Tibial nerve (tissue), 4 donors: Measurements from ENCODE around the gene KRTDAP. TPM values are rescaled to one million over a fixed set of nuclear protein-coding genes. Genes with fewer than 3 reads are reported as not detected.

Experiments used
- DNase-seq, 2 donors: peaks; one replicate each; pipeline ENCODE4 v3.0.0-alpha.2; 2019; ENCODE audit warnings: low spot score in 2 of 2
- H3K27ac ChIP-seq, 4 donors: fragments of 200-600 bp; sonication (generic) in 3 of 4; one replicate each; pipeline ENCODE4 v1.5.1; 2017 to 2019; ENCODE audit warnings: mild to moderate bottlenecking in 1 of 4
- H3K27me3 ChIP-seq, 2 donors: fragments of 200-600 bp; sonication (generic) in 1 of 2; one replicate each; pipeline versions ENCODE4 v1.5.1 to v1.6.0; 2017 to 2019
- H3K36me3 ChIP-seq, 3 donors: fragments of 200-600 bp; sonication (generic); one replicate each; pipeline ENCODE4 v1.5.1; 2018 to 2019
- H3K4me1 ChIP-seq, 4 donors: fragments of 200-600 bp; sonication (generic) in 3 of 4; one replicate each; pipeline ENCODE4 v1.5.1; 2017 to 2019
- H3K4me3 ChIP-seq, 4 donors: fragments of 200-600 bp; sonication (generic) in 3 of 4; one replicate each; pipeline ENCODE4 v1.5.1; 2017 to 2019; ENCODE audit warnings: mild to moderate bottlenecking in 1 of 4, moderate library complexity in 1 of 4
- H3K9me3 ChIP-seq, 4 donors: fragments of 200-600 bp; sonication (generic) in 3 of 4; one replicate each; pipeline ENCODE4 v1.5.1; 2017 to 2019
- EP300 ChIP-seq, 2 donors: sonication (generic); formaldehyde crosslinking; IDR thresholded peaks; one replicate each; pipeline ENCODE4 v1.6.1; 2017; ENCODE audit warnings: antibody characterized with exemption in 2 of 2, mild to moderate bottlenecking in 1 of 2
- POLR2A ChIP-seq, 2 donors: fragments of 450-650 bp; IDR thresholded peaks; one replicate each; pipeline ENCODE4 v1.6.1; 2017; ENCODE audit warnings: antibody characterized with exemption in 2 of 2, mild to moderate bottlenecking in 2 of 2, moderate library complexity in 2 of 2
- WGBS, 2 donors: methylation state at CpG; one replicate each; pipeline ENCODE4 v1.1.5; 2018; 5-methylcytosine and 5-hydroxymethylcytosine counted together
- total RNA-seq, 4 donors: library from RNA; depleted of rRNA; stranded (reverse); fragments of >200 nt; gene quantifications; one replicate each; pipeline ENCODE4 v1.1.0, GENCODE V29; 2016
- TF ChIP-seq, protein P1 (sequence below), 5 experiments: fragments of 200-600 bp in 3 of 5; fragments of 450-650 bp in 2 of 5; sonication (generic) in 3 of 5; IDR thresholded peaks; one replicate each; pipeline ENCODE4 v1.5.1; 2016 to 2019; ENCODE audit warnings: antibody characterized with exemption in 5 of 5, mild to moderate bottlenecking in 3 of 5, moderate library complexity in 2 of 5

The KRTDAP gene
- total RNA-seq, 4 donors from 2014 or later: not detected

DNA sequence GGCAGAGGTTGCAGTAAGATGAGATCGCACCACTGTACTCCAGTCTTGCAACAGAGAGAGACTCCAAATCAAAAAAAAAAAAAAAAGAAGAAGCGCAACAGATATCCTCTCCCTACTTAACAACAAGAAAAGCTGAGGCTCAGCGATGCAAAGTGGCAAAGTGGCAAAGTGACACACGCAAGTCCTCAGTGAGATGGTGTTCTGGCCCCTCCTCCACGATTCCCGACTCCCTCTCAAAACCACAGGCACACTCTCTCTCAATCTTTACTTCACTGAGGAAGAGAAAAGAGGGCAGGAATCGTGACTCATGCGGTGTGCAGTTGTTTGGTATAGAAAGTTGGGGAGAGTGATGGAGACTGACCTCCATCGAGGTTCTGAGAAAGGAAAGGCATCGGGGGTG, 29.7 kb downstream of the KRTDAP start:
- TF ChIP-seq EP300 (IDR thresholded peaks at IDR 0.05): no peak
- TF ChIP-seq POLR2A (IDR thresholded peaks at IDR 0.05): no peak
- TF ChIP-seq, protein P1, sequence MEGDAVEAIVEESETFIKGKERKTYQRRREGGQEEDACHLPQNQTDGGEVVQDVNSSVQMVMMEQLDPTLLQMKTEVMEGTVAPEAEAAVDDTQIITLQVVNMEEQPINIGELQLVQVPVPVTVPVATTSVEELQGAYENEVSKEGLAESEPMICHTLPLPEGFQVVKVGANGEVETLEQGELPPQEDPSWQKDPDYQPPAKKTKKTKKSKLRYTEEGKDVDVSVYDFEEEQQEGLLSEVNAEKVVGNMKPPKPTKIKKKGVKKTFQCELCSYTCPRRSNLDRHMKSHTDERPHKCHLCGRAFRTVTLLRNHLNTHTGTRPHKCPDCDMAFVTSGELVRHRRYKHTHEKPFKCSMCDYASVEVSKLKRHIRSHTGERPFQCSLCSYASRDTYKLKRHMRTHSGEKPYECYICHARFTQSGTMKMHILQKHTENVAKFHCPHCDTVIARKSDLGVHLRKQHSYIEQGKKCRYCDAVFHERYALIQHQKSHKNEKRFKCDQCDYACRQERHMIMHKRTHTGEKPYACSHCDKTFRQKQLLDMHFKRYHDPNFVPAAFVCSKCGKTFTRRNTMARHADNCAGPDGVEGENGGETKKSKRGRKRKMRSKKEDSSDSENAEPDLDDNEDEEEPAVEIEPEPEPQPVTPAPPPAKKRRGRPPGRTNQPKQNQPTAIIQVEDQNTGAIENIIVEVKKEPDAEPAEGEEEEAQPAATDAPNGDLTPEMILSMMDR (IDR thresholded peaks at IDR 0.05): no peak
- Histone ChIP-seq H3K27me3 (no peaks in the 10 kb centered on the region), H3K4me1 (peaks cover 0 to 21% (median 17%) of the 10 kb centered on the region in 4 donors), H3K9me3 (no peaks in the 10 kb centered on the region), H3K4me3 (no peak overlapping the region), H3K36me3 (no peaks in the 10 kb centered on the region), H3K27ac (no peak overlapping the region)
- no peak for DNase-seq
- WGBS, 2 donors: 71 to 85% methylated on average over 10 of the region's 10 CpGs

DNA sequence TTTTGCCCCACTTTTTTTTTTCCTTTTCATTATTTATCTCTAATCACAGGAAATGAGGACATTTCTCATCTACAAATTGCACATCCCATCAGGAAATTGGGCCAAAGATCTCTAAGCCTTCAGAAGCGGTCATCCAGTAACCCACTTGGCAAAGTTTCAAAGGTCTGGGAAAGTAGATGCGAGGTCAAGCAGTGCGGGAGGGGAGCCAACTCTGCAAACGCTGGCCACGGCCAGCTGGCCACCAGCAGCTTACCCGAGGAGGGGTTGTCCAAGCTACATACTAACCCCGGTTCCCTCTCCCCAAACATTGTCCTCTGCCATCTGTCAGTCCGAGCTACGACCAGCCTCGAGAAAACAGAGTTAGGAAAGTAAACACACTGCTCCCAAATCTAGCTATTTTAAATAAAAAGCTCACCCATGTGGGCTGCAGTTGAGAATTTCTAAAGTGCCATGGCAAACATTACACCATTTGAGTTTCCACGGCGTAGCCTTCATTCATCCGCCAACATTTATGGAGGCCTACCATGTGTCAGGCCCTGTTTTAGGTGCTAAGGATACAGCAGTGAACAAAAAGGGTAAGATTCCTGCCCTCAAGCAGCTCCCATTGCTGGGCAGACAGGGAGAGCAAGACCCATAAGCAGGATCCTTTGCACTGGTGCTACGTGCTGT, 30.7 kb downstream of the KRTDAP start:
- peaks cover 0 to 21% (median 17%) of the 10 kb centered on the region in 4 donors for H3K4me1 ChIP-seq
- peak in 1 of 2 donors; percentile 27 for DNase-seq

DNA sequence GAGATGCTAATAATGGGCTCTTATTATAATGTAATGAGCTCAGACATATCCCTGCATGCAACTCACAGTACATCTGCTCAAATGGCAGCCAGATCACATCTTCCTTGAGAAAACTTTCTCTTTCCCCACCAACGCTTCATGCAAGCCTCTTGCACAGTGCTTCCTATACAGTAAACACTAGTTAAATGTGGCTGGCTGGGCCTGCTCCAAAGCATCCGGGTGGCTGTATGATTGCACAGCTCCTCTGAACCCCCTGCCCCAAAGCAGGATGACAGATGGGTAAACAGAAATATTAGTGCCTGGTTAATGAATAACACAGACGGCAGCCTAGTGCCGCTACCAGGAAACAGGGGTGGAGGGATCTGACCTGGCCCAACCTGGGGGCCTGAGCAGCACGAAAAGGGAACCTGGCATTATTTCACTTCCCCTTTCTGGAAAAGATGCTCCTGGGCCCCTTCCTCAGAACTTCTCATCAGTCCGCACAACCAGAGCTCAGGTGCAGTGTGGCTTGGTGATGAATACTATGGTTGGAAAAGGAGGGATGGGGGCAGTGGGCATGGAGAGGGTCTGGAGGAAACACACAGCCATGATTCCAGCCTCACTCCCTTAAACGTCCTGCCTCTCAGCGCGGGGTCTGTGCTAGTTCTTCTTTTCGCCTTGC, 31.4 kb downstream of the KRTDAP start:
- TF ChIP-seq, protein P1 (IDR thresholded peaks at IDR 0.05): no peak
- no peak for TF ChIP-seq POLR2A (IDR thresholded peaks at IDR 0.05)
- no peak for TF ChIP-seq EP300 (IDR thresholded peaks at IDR 0.05)
- peaks cover 0 to 21% (median 17%) of the 10 kb centered on the region in 4 donors for H3K4me1 ChIP-seq
- no peaks in the 10 kb centered on the region for H3K27me3 ChIP-seq
- H3K27ac ChIP-seq: peak overlapping the region in 1 of 4 donors; percentile 5
- WGBS, 2 donors: 33 to 38% methylated on average over 10 of the region's 10 CpGs
- DNase-seq: no peak
- no peaks in the 10 kb centered on the region for H3K36me3 ChIP-seq
- H3K9me3 ChIP-seq: no peaks in the 10 kb centered on the region
- H3K4me3 ChIP-seq: no peak overlapping the region

More for the DNA sequence above, 30.7 kb downstream of the KRTDAP start:
- TF ChIP-seq EP300 (IDR thresholded peaks at IDR 0.05): peak in 1 of 2 donors; percentile 53
- TF ChIP-seq, protein P1 (IDR thresholded peaks at IDR 0.05): no peak
- TF ChIP-seq POLR2A (IDR thresholded peaks at IDR 0.05): no peak
- H3K9me3 ChIP-seq: no peaks in the 10 kb centered on the region
- H3K27me3 ChIP-seq: no peaks in the 10 kb centered on the region
- H3K36me3 ChIP-seq: no peaks in the 10 kb centered on the region
- H3K27ac ChIP-seq: peak overlapping the region in 1 of 4 donors; percentile 5
- no peak overlapping the region for H3K4me3 ChIP-seq
- 29 to 33% methylated on average over 14 of the region's 14 CpGs for WGBS, 2 donors

DNA sequence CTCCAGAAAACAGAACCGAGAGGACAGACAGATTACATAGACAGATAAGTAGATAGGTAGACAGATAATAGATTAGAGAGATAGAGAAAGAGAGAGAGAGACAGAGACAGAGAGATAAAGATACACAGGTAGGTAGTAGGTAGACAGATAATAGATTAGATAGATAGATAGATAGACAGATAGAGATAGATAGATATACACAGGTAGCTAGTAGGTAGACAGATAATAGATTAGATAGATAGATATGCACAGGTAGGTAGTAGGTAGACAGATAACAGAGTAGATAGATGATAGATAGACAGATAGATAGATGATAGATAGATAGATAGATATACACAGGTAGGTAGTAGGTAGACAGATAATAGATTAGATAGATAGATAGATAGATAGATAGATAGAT, 32.1 kb downstream of the KRTDAP start:
- TF ChIP-seq EP300 (IDR thresholded peaks at IDR 0.05) (no peak), POLR2A (IDR thresholded peaks at IDR 0.05) (no peak)
- TF ChIP-seq, protein P1 (IDR thresholded peaks at IDR 0.05): no peak
- peaks cover 0 to 21% (median 17%) of the 10 kb centered on the region in 4 donors for H3K4me1 ChIP-seq
- no peaks in the 10 kb centered on the region for H3K9me3 ChIP-seq
- H3K27ac ChIP-seq: no peak overlapping the region
- WGBS, 2 donors: 78 to 91% methylated on average over 1 of the region's 1 CpG
- no peaks in the 10 kb centered on the region for H3K27me3 ChIP-seq
- no peak for DNase-seq
- H3K4me3 ChIP-seq: no peak overlapping the region
- H3K36me3 ChIP-seq: no peaks in the 10 kb centered on the region

DNA sequence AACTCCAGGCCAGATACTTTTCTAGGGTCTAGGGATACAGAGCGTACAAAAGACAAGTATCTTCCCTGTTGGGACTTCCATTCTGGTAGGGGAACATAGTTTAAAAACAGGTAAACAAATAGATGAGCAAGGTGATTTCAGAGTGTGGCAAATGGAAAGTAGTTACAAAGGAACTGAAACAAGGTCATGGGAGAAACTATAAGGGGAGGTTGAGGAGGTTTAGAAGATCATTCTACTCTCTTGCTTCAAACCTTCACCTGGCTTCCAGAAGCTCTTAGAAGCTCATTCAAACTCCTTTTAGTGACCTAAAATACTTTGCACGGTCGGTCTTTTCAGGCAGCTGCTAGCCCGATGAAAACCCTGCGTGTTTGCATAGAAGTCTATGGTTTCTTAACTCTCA, 33.1 kb downstream of the KRTDAP start:
- WGBS, 2 donors: 93 to 99% methylated on average over 5 of the region's 5 CpGs
- DNase-seq: no peak
- no peak for TF ChIP-seq POLR2A (IDR thresholded peaks at IDR 0.05)
- no peak for TF ChIP-seq EP300 (IDR thresholded peaks at IDR 0.05)
- TF ChIP-seq, protein P1 (IDR thresholded peaks at IDR 0.05): no peak

More for the DNA sequence above, 33.1 kb downstream of the KRTDAP start:
- Histone ChIP-seq H3K36me3 (no peaks in the 10 kb centered on the region), H3K9me3 (no peaks in the 10 kb centered on the region), H3K27ac (no peak overlapping the region), H3K4me3 (no peak overlapping the region), H3K27me3 (no peaks in the 10 kb centered on the region), H3K4me1 (peaks cover 0 to 18% (median 15%) of the 10 kb centered on the region in 4 donors)
